AG04450 (cell line): Measurements from ENCODE around the gene FAM171A1. TPM values are rescaled to one million over a fixed set of nuclear protein-coding genes. Genes with fewer than 3 reads are reported as not detected.
"Not testable (repeated sequence)": the region's sequence is repeated elsewhere in the genome, so short reads cannot be mapped to it uniquely, and the experiment has no call there.

ENCODE experiments used
- CTCF ChIA-PET: fragments of 300-600, 350-600 bp; formaldehyde crosslinking; extraction: SDS; loops from one replicate; lab custom pipeline; 2022; ENCODE audit warnings: antibody characterized with exemption, inconsistent platforms; lab: Charles Lee
- POLR2A ChIA-PET: fragments of 350-600 bp; formaldehyde crosslinking; extraction: SDS; loops from one replicate; lab custom pipeline; 2021; ENCODE audit warnings: antibody characterized with exemption, inconsistent platforms; lab: Yijun Ruan, JAX
- DNase-seq: peaks from one replicate; pipeline ENCODE4 v3.0.0-alpha.2; 2011; ENCODE audit warnings: low read depth, low spot score
- H3K27ac ChIP-seq: one replicate; pipeline ENCODE4 v1.5.1; 2012; ENCODE audit warnings: low read depth, low read length, control low read depth
- H3K27me3 ChIP-seq: one replicate; pipeline ENCODE4 v1.6.0; 2012; ENCODE audit warnings: low read length; ENCODE audit not compliant: control insufficient read depth, insufficient read depth
- H3K4me3 ChIP-seq: 2 replicates; pipeline ENCODE4 v1.5.1; 2011; ENCODE audit warnings: mild to moderate bottlenecking, low read depth, low read length, control low read depth
- H3K9me3 ChIP-seq: 2 replicates; pipeline ENCODE4 v1.5.1; 2012; ENCODE audit warnings: low read length; ENCODE audit not compliant: control insufficient read depth, insufficient read depth
- polyA plus RNA-seq: library from polyadenylated mRNA; depleted of rRNA; stranded (reverse); fragments of >200 nt; gene quantifications from 2 replicates; pipeline ENCODE4 v1.2.3, GENCODE V29; 2011
- TF ChIP-seq, protein P1 (sequence below): IDR thresholded peaks from 2 replicates; pipeline ENCODE4 v1.5.1; 2011; ENCODE audit warnings: low read depth, low read length, control low read depth, inconsistent platforms

Gene FAM171A1
- polyA plus RNA-seq, 1 experiment = 22.4 TPM

DNA sequence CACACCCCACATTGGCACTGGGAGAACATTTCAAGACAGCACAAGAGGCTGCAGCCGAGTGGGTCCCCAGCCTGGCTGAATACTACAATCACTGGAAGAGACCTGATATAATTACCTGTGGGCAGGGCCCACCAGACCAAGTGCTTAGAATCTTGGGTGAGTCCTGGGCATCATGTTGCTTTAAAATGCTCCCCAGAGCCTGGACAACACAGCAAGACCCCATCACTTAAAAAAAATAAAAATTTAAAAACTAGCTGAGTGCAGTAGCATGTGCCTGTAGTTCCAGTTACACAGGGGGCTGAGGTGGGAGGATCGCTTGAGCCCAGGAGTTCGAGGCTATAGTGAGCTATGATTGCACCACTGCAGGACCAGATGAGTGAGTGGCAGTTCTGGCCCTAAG lies 28.1 kb downstream of the FAM171A1 start:
- CTCF ChIA-PET = no interaction called here

DNA sequence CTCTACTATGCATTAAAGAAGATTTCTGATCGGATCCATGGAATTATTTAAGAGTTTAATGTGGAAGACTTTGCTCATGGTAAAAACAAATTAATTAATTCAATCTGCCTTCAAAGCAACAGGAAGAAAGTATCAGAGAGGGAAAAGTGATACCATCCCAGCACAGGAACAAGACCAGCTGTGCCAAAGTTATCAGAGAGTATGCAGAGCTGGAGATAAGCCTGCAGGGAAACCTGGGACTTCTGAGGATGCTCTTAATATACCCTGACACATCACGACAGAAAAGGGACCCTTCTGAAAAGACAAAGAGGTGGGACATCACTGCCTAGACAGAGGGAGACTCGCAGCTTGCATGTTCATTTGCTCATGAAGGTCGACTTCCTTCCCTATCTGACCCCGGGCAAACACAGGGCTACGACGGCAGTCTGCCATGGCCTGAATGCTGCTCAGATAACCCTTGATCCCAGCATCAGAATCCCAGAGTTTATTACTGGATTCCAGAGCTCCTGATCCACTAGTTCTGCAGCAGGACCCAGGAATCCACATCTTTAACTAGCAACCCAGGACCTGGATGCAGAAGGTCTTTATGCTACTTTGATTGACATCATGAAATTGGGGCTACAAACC lies 29.5 kb downstream of the FAM171A1 start:
- no peaks in the 10 kb centered on the region for H3K27me3 ChIP-seq
- ChIA-PET POLR2A (no interaction called here), CTCF (no interaction called here)
- no peak overlapping the region for H3K27ac ChIP-seq
- TF ChIP-seq, protein P1, sequence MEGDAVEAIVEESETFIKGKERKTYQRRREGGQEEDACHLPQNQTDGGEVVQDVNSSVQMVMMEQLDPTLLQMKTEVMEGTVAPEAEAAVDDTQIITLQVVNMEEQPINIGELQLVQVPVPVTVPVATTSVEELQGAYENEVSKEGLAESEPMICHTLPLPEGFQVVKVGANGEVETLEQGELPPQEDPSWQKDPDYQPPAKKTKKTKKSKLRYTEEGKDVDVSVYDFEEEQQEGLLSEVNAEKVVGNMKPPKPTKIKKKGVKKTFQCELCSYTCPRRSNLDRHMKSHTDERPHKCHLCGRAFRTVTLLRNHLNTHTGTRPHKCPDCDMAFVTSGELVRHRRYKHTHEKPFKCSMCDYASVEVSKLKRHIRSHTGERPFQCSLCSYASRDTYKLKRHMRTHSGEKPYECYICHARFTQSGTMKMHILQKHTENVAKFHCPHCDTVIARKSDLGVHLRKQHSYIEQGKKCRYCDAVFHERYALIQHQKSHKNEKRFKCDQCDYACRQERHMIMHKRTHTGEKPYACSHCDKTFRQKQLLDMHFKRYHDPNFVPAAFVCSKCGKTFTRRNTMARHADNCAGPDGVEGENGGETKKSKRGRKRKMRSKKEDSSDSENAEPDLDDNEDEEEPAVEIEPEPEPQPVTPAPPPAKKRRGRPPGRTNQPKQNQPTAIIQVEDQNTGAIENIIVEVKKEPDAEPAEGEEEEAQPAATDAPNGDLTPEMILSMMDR = no peak
- no peak overlapping the region for H3K4me3 ChIP-seq
- no peak for DNase-seq
- peaks cover 2% of the 10 kb centered on the region; the same call in 1 of the 2 replicates for H3K9me3 ChIP-seq

More for the DNA sequence above, 28.1 kb downstream of the FAM171A1 start:
- TF ChIP-seq, protein P1 = no peak
- POLR2A ChIA-PET = no interaction called here
- Histone ChIP-seq H3K4me3 (no peak overlapping the region), H3K9me3 (no peaks in the 10 kb centered on the region), H3K27me3 (no peaks in the 10 kb centered on the region), H3K27ac (no peak overlapping the region)
- DNase-seq = no peak

DNA sequence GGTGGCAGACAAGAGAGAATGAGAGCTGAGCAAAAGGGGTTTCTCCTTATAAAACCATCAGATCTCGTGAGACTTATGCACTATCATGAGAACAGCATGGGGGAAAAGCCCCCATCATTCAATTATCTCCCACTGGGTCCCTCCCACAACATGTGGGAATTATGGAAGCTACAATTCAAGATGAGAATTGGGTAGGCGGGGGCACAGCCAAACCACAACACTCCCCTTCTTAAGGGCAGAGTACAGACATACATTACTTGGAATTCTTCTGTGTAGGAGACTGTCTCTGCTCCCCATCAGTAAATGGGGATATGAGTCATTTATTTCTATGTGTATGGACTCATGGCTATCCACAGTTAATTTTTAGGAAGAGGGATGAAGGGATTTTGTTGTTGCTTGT lies 31.2 kb downstream of the FAM171A1 start:
- Histone ChIP-seq H3K9me3 (peaks cover 2% of the 10 kb centered on the region; the same call in 1 of the 2 replicates), H3K27me3 (no peaks in the 10 kb centered on the region), H3K4me3 (no peak overlapping the region), H3K27ac (no peak overlapping the region)
- ChIA-PET POLR2A (no interaction called here), CTCF (no interaction called here)
- TF ChIP-seq, protein P1 = no peak
- DNase-seq = no peak

DNA sequence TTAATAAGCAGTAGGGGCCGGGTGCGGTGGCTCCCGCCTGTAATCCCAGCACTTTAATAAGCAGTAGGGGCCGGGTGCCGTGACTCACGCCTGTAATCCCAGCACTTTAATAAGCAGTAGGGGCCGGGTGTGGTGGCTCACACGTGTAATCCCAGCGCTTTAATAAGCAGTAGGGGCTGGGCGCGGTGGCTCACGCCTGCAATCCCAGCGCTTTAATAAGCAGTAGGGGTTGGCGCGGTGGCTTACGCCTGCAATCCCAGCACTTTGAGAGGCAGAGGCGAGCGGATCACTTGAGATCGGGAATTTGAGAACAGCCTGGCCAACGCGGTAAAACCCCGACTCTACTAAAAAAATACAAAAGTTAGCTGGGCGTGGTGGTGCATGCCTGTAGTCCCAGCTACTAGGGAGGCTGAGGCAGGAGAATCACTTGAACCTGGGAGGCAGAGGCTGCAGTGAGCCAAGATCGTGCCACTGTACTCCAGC lies 33.6 kb downstream of the FAM171A1 start:
- POLR2A ChIA-PET, CTCF ChIA-PET, DNase-seq, H3K4me3 ChIP-seq, H3K9me3 ChIP-seq, H3K27ac ChIP-seq, H3K27me3 ChIP-seq: not testable (repeated sequence)

DNA sequence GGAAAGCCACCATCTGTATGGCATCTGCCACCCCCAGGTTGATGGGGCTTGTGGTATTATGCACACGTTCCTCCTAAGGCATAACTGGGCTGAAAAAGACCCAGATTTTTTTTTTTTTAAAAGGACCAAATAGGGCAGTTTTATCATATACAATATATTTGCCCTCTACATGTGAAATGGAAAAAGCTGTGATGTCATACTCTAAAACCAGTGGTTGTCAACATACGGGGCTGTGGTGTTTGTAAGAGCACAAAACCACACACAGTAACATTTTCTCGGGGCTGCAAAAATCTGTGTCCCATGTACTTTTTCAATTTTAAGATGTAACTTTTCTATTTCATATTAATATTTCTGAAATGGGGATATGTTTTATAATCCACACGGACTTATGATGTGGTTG lies 34.9 kb downstream of the FAM171A1 start:
- ChIA-PET POLR2A (no interaction called here), CTCF (no interaction called here)
- Histone ChIP-seq H3K9me3 (peaks cover 2% of the 10 kb centered on the region; the same call in 1 of the 2 replicates), H3K4me3 (no peak overlapping the region), H3K27me3 (no peaks in the 10 kb centered on the region), H3K27ac (no peak overlapping the region)
- TF ChIP-seq, protein P1 = no peak
- no peak for DNase-seq
